Endothelial cell of umbilical vein (primary cell): ENCODE results near the gene DPP6.

Experiments
- CTCF ChIP-seq, 2 donors: IDR thresholded peaks; 1 replicate in 1 of 2; 2 replicates in 1 of 2; pipeline ENCODE4 v1.5.1; 2011; ENCODE audit warnings: low read length in 2 of 2, mild to moderate bottlenecking in 2 of 2, moderate library complexity in 2 of 2, control low read depth in 1 of 2, inconsistent platforms in 1 of 2, low read depth in 1 of 2; ENCODE audit not compliant: insufficient read depth in 1 of 2; ENCODE audit errors: extremely low read depth in 1 of 2
- GATA2 ChIP-seq: IDR thresholded peaks from 2 replicates; pipeline ENCODE4 v1.7.0; 2011; ENCODE audit warnings: low read depth, mild to moderate bottlenecking, moderate library complexity, mixed read lengths, low read length; ENCODE audit not compliant: insufficient read length, insufficient read depth
- JUN ChIP-seq: IDR thresholded peaks from 2 replicates; pipeline ENCODE4 v1.6.1; 2011; ENCODE audit warnings: borderline replicate concordance, low read depth; ENCODE audit not compliant: insufficient read length, insufficient read depth
- MYC ChIP-seq: IDR thresholded peaks from one replicate; pipeline ENCODE4 v1.6.1; 2011; ENCODE audit warnings: mild to moderate bottlenecking, low read depth, low read length
- POLR2A ChIP-seq: IDR thresholded peaks from 2 replicates; pipeline ENCODE4 v1.6.1; 2012; ENCODE audit warnings: low read depth, mild to moderate bottlenecking, control low read depth, low read length
- POLR2AphosphoS5 ChIP-seq: IDR thresholded peaks from 2 replicates; pipeline ENCODE4 v1.6.1; 2012; ENCODE audit warnings: low read depth, mild to moderate bottlenecking, control low read depth, low read length, moderate library complexity; ENCODE audit not compliant: insufficient read depth
- TF ChIP-seq, protein P1 (sequence below): IDR thresholded peaks from 2 replicates; pipeline ENCODE4 v1.6.1; 2011; ENCODE audit not compliant: insufficient read depth, insufficient read length

GRCh38 chr7:154480817-154481216 lies 428.6 kb downstream of the DPP6 start:
- no peak for TF ChIP-seq CTCF (IDR thresholded peaks at IDR 0.05; ENCODE audit: extremely low read depth in 1 of 2, insufficient read depth in 1 of 2, low read depth in 1 of 2, low read length in 2 of 2)
- no peak for TF ChIP-seq GATA2
- no peak for TF ChIP-seq POLR2A
- TF ChIP-seq POLR2AphosphoS5 = no peak
- TF ChIP-seq, protein P1, sequence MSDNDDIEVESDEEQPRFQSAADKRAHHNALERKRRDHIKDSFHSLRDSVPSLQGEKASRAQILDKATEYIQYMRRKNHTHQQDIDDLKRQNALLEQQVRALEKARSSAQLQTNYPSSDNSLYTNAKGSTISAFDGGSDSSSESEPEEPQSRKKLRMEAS = no peak
- no peak for TF ChIP-seq MYC
- no peak for TF ChIP-seq JUN
